ENCODE measurements around the gene IRX3.

IRX3 gene

GRCh38 chr16:54312502-54312991 lies 26.0 kb upstream of the IRX3 start:
- Mint-ChIP-seq H3K27me3 (no peaks in the 10 kb centered on the region), H3K36me3 (ENCODE audit: low read depth) (no peaks in the 10 kb centered on the region), H3K9me3 (no peaks in the 10 kb centered on the region), H3K4me3 (no peak overlapping the region), H3K27ac (no peak overlapping the region), H3K4me1 (ENCODE audit: low read depth) (no peaks in the 10 kb centered on the region)
- no peak for DNase-seq

- Mint-ChIP-seq H3K4me1 (ENCODE audit: low read depth) (no peaks in the 10 kb centered on the region), H3K9me3 (no peaks in the 10 kb centered on the region), H3K27ac (no peak overlapping the region), H3K36me3 (ENCODE audit: low read depth) (no peaks in the 10 kb centered on the region), H3K27me3 (peaks cover 12% of the 10 kb centered on the region), H3K4me3 (no peak overlapping the region)
- no peak for DNase-seq
Observed at GRCh38 chr16:54309341-54309740, 22.8 kb upstream of the IRX3 start.

- DNase-seq: no peak
- peaks cover 21% of the 10 kb centered on the region for H3K27me3 Mint-ChIP-seq
- H3K9me3 Mint-ChIP-seq: no peaks in the 10 kb centered on the region
- H3K4me3 Mint-ChIP-seq: no peak overlapping the region
- no peaks in the 10 kb centered on the region for H3K36me3 Mint-ChIP-seq (ENCODE audit: low read depth)
- no peaks in the 10 kb centered on the region for H3K4me1 Mint-ChIP-seq (ENCODE audit: low read depth)
- no peak overlapping the region for H3K27ac Mint-ChIP-seq
Observed at GRCh38 chr16:54305080-54305479, 18.5 kb upstream of the IRX3 start.

- Mint-ChIP-seq H3K36me3 (ENCODE audit: low read depth) (no peaks in the 10 kb centered on the region), H3K4me1 (ENCODE audit: low read depth) (no peaks in the 10 kb centered on the region), H3K4me3 (no peak overlapping the region), H3K9me3 (no peaks in the 10 kb centered on the region), H3K27me3 (peaks cover 23% of the 10 kb centered on the region), H3K27ac (no peak overlapping the region)
- no peak for DNase-seq
Observed at GRCh38 chr16:54303613-54304012, 17.0 kb upstream of the IRX3 start.

GRCh38 chr16:54297154-54297553 lies 10.6 kb upstream of the IRX3 start:
- no peaks in the 10 kb centered on the region for H3K4me1 Mint-ChIP-seq (ENCODE audit: low read depth)
- no peak for DNase-seq
- H3K9me3 Mint-ChIP-seq: peaks cover 10% of the 10 kb centered on the region
- H3K36me3 Mint-ChIP-seq (ENCODE audit: low read depth): no peaks in the 10 kb centered on the region
- peaks cover 33% of the 10 kb centered on the region for H3K27me3 Mint-ChIP-seq
- no peak overlapping the region for H3K27ac Mint-ChIP-seq
- no peak overlapping the region for H3K4me3 Mint-ChIP-seq

GRCh38 chr16:54296543-54296942 lies 10.0 kb upstream of the IRX3 start:
- Mint-ChIP-seq H3K4me1 (ENCODE audit: low read depth) (no peaks in the 10 kb centered on the region), H3K36me3 (ENCODE audit: low read depth) (no peaks in the 10 kb centered on the region), H3K27ac (no peak overlapping the region), H3K27me3 (peaks cover 37% of the 10 kb centered on the region), H3K9me3 (peaks cover 10% of the 10 kb centered on the region), H3K4me3 (no peak overlapping the region)
- DNase-seq: no peak

- peaks cover 9% of the 10 kb centered on the region for H3K9me3 Mint-ChIP-seq
- no peak overlapping the region for H3K27ac Mint-ChIP-seq
- no peak overlapping the region for H3K4me3 Mint-ChIP-seq
- H3K36me3 Mint-ChIP-seq (ENCODE audit: low read depth): no peaks in the 10 kb centered on the region
- H3K4me1 Mint-ChIP-seq (ENCODE audit: low read depth): peaks cover 17% of the 10 kb centered on the region
- no peak for DNase-seq
- peaks cover 75% of the 10 kb centered on the region for H3K27me3 Mint-ChIP-seq
Observed at GRCh38 chr16:54291656-54292487, 5.3 kb upstream of the IRX3 start.

- DNase-seq: no peak
- H3K9me3 Mint-ChIP-seq: peaks cover 2% of the 10 kb centered on the region
- no peak overlapping the region for H3K4me3 Mint-ChIP-seq
- H3K36me3 Mint-ChIP-seq (ENCODE audit: low read depth): no peaks in the 10 kb centered on the region
- H3K27ac Mint-ChIP-seq: no peak overlapping the region
- peaks cover 22% of the 10 kb centered on the region for H3K4me1 Mint-ChIP-seq (ENCODE audit: low read depth)
- H3K27me3 Mint-ChIP-seq: peaks cover 81% of the 10 kb centered on the region
Observed at GRCh38 chr16:54290833-54291655, 4.5 kb upstream of the IRX3 start.

- H3K36me3 Mint-ChIP-seq (ENCODE audit: low read depth): no peaks in the 10 kb centered on the region
- H3K27ac Mint-ChIP-seq: no peak overlapping the region
- H3K4me1 Mint-ChIP-seq (ENCODE audit: low read depth): peaks cover 25% of the 10 kb centered on the region
- peaks cover 83% of the 10 kb centered on the region for H3K27me3 Mint-ChIP-seq
- H3K9me3 Mint-ChIP-seq: no peaks in the 10 kb centered on the region
- no peak for DNase-seq
- no peak overlapping the region for H3K4me3 Mint-ChIP-seq
Observed at GRCh38 chr16:54289945-54290832, 3.6 kb upstream of the IRX3 start.

GRCh38 chr16:54289242-54289944 lies 2.8 kb upstream of the IRX3 start:
- no peaks in the 10 kb centered on the region for H3K36me3 Mint-ChIP-seq (ENCODE audit: low read depth)
- H3K27me3 Mint-ChIP-seq: peaks cover 82% of the 10 kb centered on the region
- no peak for DNase-seq
- no peaks in the 10 kb centered on the region for H3K9me3 Mint-ChIP-seq
- no peak overlapping the region for H3K4me3 Mint-ChIP-seq
- H3K4me1 Mint-ChIP-seq (ENCODE audit: low read depth): peaks cover 28% of the 10 kb centered on the region
- H3K27ac Mint-ChIP-seq: no peak overlapping the region

GRCh38 chr16:54288835-54289241 lies 2.3 kb upstream of the IRX3 start:
- Mint-ChIP-seq H3K27me3 (peaks cover 81% of the 10 kb centered on the region), H3K27ac (no peak overlapping the region), H3K4me1 (ENCODE audit: low read depth) (peaks cover 28% of the 10 kb centered on the region), H3K36me3 (ENCODE audit: low read depth) (no peaks in the 10 kb centered on the region), H3K9me3 (no peaks in the 10 kb centered on the region), H3K4me3 (no peak overlapping the region)
- DNase-seq: no peak

- Mint-ChIP-seq H3K36me3 (ENCODE audit: low read depth) (no peaks in the 10 kb centered on the region), H3K9me3 (no peaks in the 10 kb centered on the region), H3K4me3 (no peak overlapping the region), H3K4me1 (ENCODE audit: low read depth) (peaks cover 32% of the 10 kb centered on the region), H3K27me3 (peaks cover 82% of the 10 kb centered on the region), H3K27ac (no peak overlapping the region)
- DNase-seq: no peak
Observed at GRCh38 chr16:54288030-54288834, 1.6 kb upstream of the IRX3 start.
